GM23338 (cell line): ENCODE results near the gene MYF6. TPM values are rescaled to one million over a fixed set of nuclear protein-coding genes. Genes with fewer than 3 reads are reported as not detected.

Source experiments
- ATAC-seq: fragments of 200-7000 bp; cut with Tn5 transposase; 3 replicates; pipeline ENCODE4 v1.9.1; 2020
- DNase-seq: peaks from one replicate; pipeline ENCODE4 v3.0.0-alpha.2; 2015; ENCODE audit warnings: low spot score
- H2AFZ ChIP-seq: fragments of 200-600 bp; sonication (generic); 2 replicates; pipeline ENCODE4 v1.8.0; 2016; ENCODE audit warnings: antibody characterized with exemption, mild to moderate bottlenecking, moderate library complexity
- H3F3A ChIP-seq: fragments of 200-600 bp; sonication (generic); replicated peaks from 2 replicates; pipeline ENCODE4 v1.8.0; 2017; ENCODE audit warnings: antibody characterized with exemption, mixed run types, low read depth
- H3K27ac ChIP-seq: fragments of 200-600 bp; sonication (generic); 2 replicates; pipeline ENCODE4 v1.6.1; 2016; ENCODE audit warnings: low read depth
- H3K27me3 ChIP-seq: fragments of 200-600 bp; sonication (generic); 2 replicates; pipeline ENCODE4 v1.8.0; 2016; ENCODE audit warnings: mild to moderate bottlenecking, mixed run types, moderate library complexity; ENCODE audit not compliant: insufficient read depth
- H3K36me3 ChIP-seq: fragments of 200-600 bp; sonication (generic); 2 replicates; pipeline ENCODE4 v1.8.0; 2016; ENCODE audit warnings: mild to moderate bottlenecking; ENCODE audit not compliant: insufficient read depth
- H3K4me1 ChIP-seq: fragments of 200-600 bp; sonication (generic); 2 replicates; pipeline ENCODE4 v1.8.0; 2016; ENCODE audit warnings: mild to moderate bottlenecking, moderate library complexity; ENCODE audit not compliant: insufficient read depth
- H3K4me2 ChIP-seq: fragments of 200-600 bp; sonication (generic); 2 replicates; pipeline ENCODE4 v1.7.1; 2017; ENCODE audit warnings: mixed run types
- H3K4me3 ChIP-seq: fragments of 200-600 bp; sonication (generic); 2 replicates; pipeline ENCODE4 v1.6.1; 2016; ENCODE audit warnings: mixed run types
- H3K79me2 ChIP-seq: fragments of 200-600 bp; sonication (generic); replicated peaks from 2 replicates; pipeline ENCODE4 v1.8.0; 2017; ENCODE audit warnings: mild to moderate bottlenecking; ENCODE audit not compliant: insufficient read depth
- H3K9me2 ChIP-seq: fragments of 200-600 bp; sonication (generic); 2 replicates; pipeline ENCODE4 v1.8.0; 2017; ENCODE audit not compliant: insufficient read depth
- H4K20me1 ChIP-seq: fragments of 200-600 bp; sonication (generic); replicated peaks from 2 replicates; pipeline ENCODE4 v1.8.0; 2017; ENCODE audit warnings: mild to moderate bottlenecking; ENCODE audit not compliant: insufficient read depth
- H3K27ac Mint-ChIP-seq: 2 replicates; pipeline ENCODE4 v1.8.0; 2020; ENCODE audit warnings: inconsistent platforms, mild to moderate bottlenecking, moderate library complexity, mixed read lengths
- H3K27me3 Mint-ChIP-seq: 3 replicates; pipeline ENCODE4 v1.8.0; 2022; ENCODE audit warnings: low read depth, mild to moderate bottlenecking, moderate library complexity, mixed read lengths, inconsistent platforms; ENCODE audit not compliant: insufficient read depth, poor library complexity
- H3K36me3 Mint-ChIP-seq: 3 replicates; pipeline ENCODE4 v1.8.0; 2021; ENCODE audit warnings: low read depth, mild to moderate bottlenecking, inconsistent platforms, moderate library complexity, mixed read lengths
- H3K4me1 Mint-ChIP-seq: 3 replicates; pipeline ENCODE4 v1.8.0; 2020; ENCODE audit warnings: mild to moderate bottlenecking, inconsistent platforms, mixed read lengths
- H3K4me3 Mint-ChIP-seq: 3 replicates; pipeline ENCODE4 v1.8.0; 2021; ENCODE audit warnings: moderate library complexity, mild to moderate bottlenecking, inconsistent platforms, mixed read lengths
- H3K9me3 Mint-ChIP-seq: 3 replicates; pipeline ENCODE4 v1.8.0; 2020; ENCODE audit warnings: moderate library complexity, mild to moderate bottlenecking, inconsistent platforms, mixed read lengths
- CREB1 ChIP-seq: fragments of 250-450 bp; sonication (Bioruptor Pico); IDR thresholded peaks from 2 replicates; pipeline ENCODE4 v1.5.0; 2020; ENCODE audit warnings: low read depth, mild to moderate bottlenecking, moderate library complexity
- ETS1 ChIP-seq: IDR thresholded peaks from 2 replicates; pipeline ENCODE4 v1.6.1; 2016; ENCODE audit warnings: antibody characterized with exemption
- EZH2 ChIP-seq: fragments of 200-600 bp; sonication (generic); IDR thresholded peaks from one replicate; pipeline ENCODE4 v1.8.0; 2017; ENCODE audit warnings: antibody characterized with exemption, mild to moderate bottlenecking, low read depth; ENCODE audit not compliant: unreplicated experiment
- REST ChIP-seq: IDR thresholded peaks from one replicate; pipeline ENCODE4 v1.6.1; 2018; ENCODE audit warnings: antibody characterized with exemption; ENCODE audit not compliant: unreplicated experiment
- STAT1 ChIP-seq: IDR thresholded peaks from one replicate; pipeline ENCODE4 v1.6.1; 2016; ENCODE audit warnings: antibody characterized with exemption; ENCODE audit not compliant: unreplicated experiment
- ZNF462 ChIP-seq: fragments of 250-450 bp; sonication (Bioruptor Pico); IDR thresholded peaks from 2 replicates; pipeline ENCODE4 v1.5.0; 2020; ENCODE audit warnings: mild to moderate bottlenecking, moderate library complexity
- polyA plus RNA-seq: library from polyadenylated mRNA; unstranded; fragments of >200 nt; fragmentation: Nextera tagmentation; extraction: Ambion mirVana; gene quantifications from 2 replicates; pipeline ENCODE4 v1.2.1, GENCODE V29; 2016
- total RNA-seq: library from RNA; depleted of rRNA; stranded (reverse); fragments of >200 nt; shearing (Covaris generic); gene quantifications from 2 replicates; pipeline ENCODE4 v1.2.3, GENCODE V29; 2014

MYF6 gene
- total and polyA plus RNA-seq, 2 experiments from 2014 or later: not detected

GRCh38 chr12:80708975-80709328 is 1.5 kb downstream of the MYF6 start:
- peaks cover 100% of the 10 kb centered on the region for H3K27me3 ChIP-seq

GRCh38 chr12:80709811-80710726 is 2.6 kb downstream of the MYF6 start:
- Mint-ChIP-seq H3K4me3 (peak overlapping the region; percentile 75), H3K36me3 (no peaks in the 10 kb centered on the region), H3K27ac (no peak overlapping the region), H3K4me1 (peaks cover 61% of the 10 kb centered on the region), H3K27me3 (peaks cover 84% of the 10 kb centered on the region), H3K9me3 (no peaks in the 10 kb centered on the region)
- Histone ChIP-seq H3K79me2 (no peaks in the 10 kb centered on the region), H3K4me1 (peaks cover 70% of the 10 kb centered on the region), H4K20me1 (peaks cover 9% of the 10 kb centered on the region; the same call in 1 of the 2 replicates), H3K4me3 (peak overlapping the region; percentile 50), H3K4me2 (peak overlapping the region; percentile 90), H3K27ac (no peak overlapping the region), H2AFZ (peak overlapping the region; percentile 3; the same call in 1 of the 2 replicates), H3F3A (peaks cover 12% of the 10 kb centered on the region; the same call in 1 of the 2 replicates), H3K9me2 (no peaks in the 10 kb centered on the region), H3K27me3 (peaks cover 100% of the 10 kb centered on the region), H3K36me3 (no peaks in the 10 kb centered on the region)
- DNase-seq (peak; percentile 87), ATAC-seq (peak; percentile 33)
- TF ChIP-seq REST (no peak), EZH2 (peak; percentile 48), ETS1 (no peak), ZNF462 (CRISPR knock-in tag) (no peak), STAT1 (no peak)

More at GRCh38 chr12:80708975-80709328, 1.5 kb downstream of the MYF6 start:
- Mint-ChIP-seq H3K27ac (no peak overlapping the region), H3K27me3 (peaks cover 84% of the 10 kb centered on the region), H3K4me1 (peaks cover 51% of the 10 kb centered on the region), H3K4me3 (peak overlapping the region; percentile 76), H3K9me3 (no peaks in the 10 kb centered on the region), H3K36me3 (no peaks in the 10 kb centered on the region)
- Histone ChIP-seq H2AFZ (peak overlapping the region; percentile 52; the same call in 1 of the 2 replicates), H3K4me1 (peaks cover 63% of the 10 kb centered on the region), H4K20me1 (peaks cover 9% of the 10 kb centered on the region; the same call in 1 of the 2 replicates), H3K4me2 (peak overlapping the region; percentile 90), H3F3A (peaks cover 12% of the 10 kb centered on the region; the same call in 1 of the 2 replicates), H3K4me3 (peak overlapping the region; percentile 50), H3K27ac (no peak overlapping the region), H3K36me3 (no peaks in the 10 kb centered on the region), H3K79me2 (no peaks in the 10 kb centered on the region), H3K9me2 (no peaks in the 10 kb centered on the region)
- DNase-seq: peak; percentile 60
- TF ChIP-seq CREB1 (CRISPR knock-in tag) (no peak), EZH2 (peak; percentile 27)
- ATAC-seq: peak; percentile 8; the same call in 2 of the 3 replicates
